Measurements from ENCODE around the gene ARRDC3. TPM values are rescaled to one million over a fixed set of nuclear protein-coding genes. Genes with fewer than 3 reads are reported as not detected.
A peak's percentile ranks its signal among the peaks of the same experiment; 100 is the strongest.

Gene ARRDC3
- total and polyA plus RNA-seq, 9 of the 15 experiments (the other 6 are each of a cell fraction or from before 2014, with no cell fraction given) = 15.3 to 58.1 (median 39.4) TPM

- Histone ChIP-seq H3K79me2 (ENCODE audit: control insufficient read depth, insufficient read depth, low read length) (no peaks in the 10 kb centered on the region), H3K27me3 (ENCODE audit: control insufficient read depth in 2 of 2, insufficient read depth in 2 of 2, low read length in 2 of 2) (no peaks in the 10 kb centered on the region), H3K4me3 (no peak overlapping the region), H3K9ac (ENCODE audit: insufficient read depth in 1 of 2, low read depth in 2 of 2, low read length in 2 of 2) (no peak overlapping the region), H3K36me3 (ENCODE audit: control insufficient read depth, insufficient read depth, low read length) (no peaks in the 10 kb centered on the region), H4K20me1 (replicated peaks; ENCODE audit: control insufficient read depth, insufficient read depth, low read length) (no peaks in the 10 kb centered on the region), H3K4me2 (ENCODE audit: insufficient read depth, low read length) (no peak overlapping the region), H3K9me3 (replicated peaks; ENCODE audit: control insufficient read depth, insufficient read depth, low read depth, low read length) (no peaks in the 10 kb centered on the region), H3K27ac (ENCODE audit: extremely low read depth, low read depth, low read length) (no peak overlapping the region), H2AFZ (ENCODE audit: low read depth, low read length) (no peak overlapping the region), H3K9me1 (ENCODE audit: control insufficient read depth, insufficient read depth, low read length) (no peaks in the 10 kb centered on the region), H3K4me1 (replicated peaks in 1 of 2; ENCODE audit: control insufficient read depth in 2 of 2, insufficient read depth in 2 of 2, low read length in 2 of 2) (peaks cover 0 to 5% of the 10 kb centered on the region in 2 experiments; a peak in 2 of 5 replicates)
- ChIA-PET CTCF (ENCODE audit: low intra/inter-chr PET ratio) (no interaction called here), POLR2A (interaction anchor here (1.0 to 2.5 kb wide), 2 partner anchors 27 to 29 kb away, joined by 3 to 8 read pairs; no protein-coding TSS in a partner anchor)
- WGBS (ENCODE audit: insufficient coverage, low coverage, missing lambda C conversion rate) = 14% methylated on average over 3 of the region's 3 CpGs
- BruUV-seq (replicated peaks) = no TSS peak
- DNase-seq (ENCODE audit: extremely low read depth in 1 of 4, low spot score in 3 of 4) (no peak), ATAC-seq (no peak), FAIRE-seq (no peak)
- no peak for TF ChIP-seq BRD9 (IDR thresholded peaks at IDR 0.05; ENCODE audit: low read depth, partially characterized antibody)
- peak; percentile 59 for TF ChIP-seq RBM25 (IDR thresholded peaks at IDR 0.05; ENCODE audit: low read depth, low read length, severe bottlenecking)
- peak; percentile 72 for TF ChIP-seq ZNF121 (CRISPR knock-in tag; conservative IDR thresholded peaks at IDR 0.05)
- in situ Hi-C loops (cut with MboI) = no loop called here
- intact Hi-C loops (cut with micrococcal nuclease) = no loop called here
Measured at GRCh38 chr5:91340532-91340931, 42.6 kb downstream of the ARRDC3 start.

GRCh38 chr5:91339063-91339705, 43.9 kb downstream of the ARRDC3 start:
- Histone ChIP-seq H3K79me2 (ENCODE audit: control insufficient read depth, insufficient read depth, low read length) (no peaks in the 10 kb centered on the region), H3K27ac (ENCODE audit: extremely low read depth, low read depth, low read length) (no peak overlapping the region), H4K20me1 (replicated peaks; ENCODE audit: control insufficient read depth, insufficient read depth, low read length) (no peaks in the 10 kb centered on the region), H3K4me3 (no peak overlapping the region), H2AFZ (ENCODE audit: low read depth, low read length) (no peak overlapping the region), H3K4me1 (replicated peaks in 1 of 2; ENCODE audit: control insufficient read depth in 2 of 2, insufficient read depth in 2 of 2, low read length in 2 of 2) (peaks cover 0 to 5% of the 10 kb centered on the region in 2 experiments; a peak in 2 of 5 replicates), H3K9me1 (ENCODE audit: control insufficient read depth, insufficient read depth, low read length) (no peaks in the 10 kb centered on the region), H3K4me2 (ENCODE audit: insufficient read depth, low read length) (no peak overlapping the region), H3K9ac (ENCODE audit: insufficient read depth in 1 of 2, low read depth in 2 of 2, low read length in 2 of 2) (no peak overlapping the region), H3K36me3 (ENCODE audit: control insufficient read depth, insufficient read depth, low read length) (no peaks in the 10 kb centered on the region), H3K27me3 (ENCODE audit: control insufficient read depth in 2 of 2, insufficient read depth in 2 of 2, low read length in 2 of 2) (no peaks in the 10 kb centered on the region), H3K9me3 (replicated peaks; ENCODE audit: control insufficient read depth, insufficient read depth, low read depth, low read length) (no peaks in the 10 kb centered on the region)
- no TSS peak for BruUV-seq (replicated peaks)
- DNase-seq (ENCODE audit: extremely low read depth in 1 of 4, low spot score in 3 of 4) (no peak), ATAC-seq (no peak), FAIRE-seq (no peak)
- CTCF ChIA-PET (ENCODE audit: low intra/inter-chr PET ratio) = no interaction called here
- intact Hi-C loops (cut with micrococcal nuclease) = no loop called here
- 16% methylated on average over 3 of the region's 3 CpGs for WGBS (ENCODE audit: insufficient coverage, low coverage, missing lambda C conversion rate)
- in situ Hi-C loops (cut with MboI) = no loop called here
- POLR2A ChIA-PET = interaction anchor here (1.3 kb wide), 1 partner anchor 11 kb away, joined by 3 read pairs; no protein-coding TSS in a partner anchor
- TF ChIP-seq POLR2G (IDR thresholded peaks at IDR 0.05; ENCODE audit: low read depth, low read length) (no peak), ZNF124 (CRISPR knock-in tag; IDR thresholded peaks at IDR 0.05) (no peak), NKRF (IDR thresholded peaks at IDR 0.05; ENCODE audit: borderline replicate concordance) (no peak), C11orf30 (IDR thresholded peaks at IDR 0.05; ENCODE audit: low read depth) (no peak), PRPF4 (IDR thresholded peaks at IDR 0.05; ENCODE audit: insufficient read depth, low read depth, low read length, poor library complexity, severe bottlenecking) (no peak), SIX5 (IDR thresholded peaks at IDR 0.05; ENCODE audit: borderline replicate concordance in 1 of 2, insufficient read depth in 1 of 2, low read depth in 1 of 2, low read length in 2 of 2) (no peak), PATZ1 (CRISPR knock-in tag; IDR thresholded peaks at IDR 0.05; ENCODE audit: borderline replicate concordance) (no peak)
